OCI-LY3 (cell line): ENCODE data around the gene PHF13.
"Not testable (repeated sequence)": the region's sequence is repeated elsewhere in the genome, so short reads cannot be mapped to it uniquely, and the experiment has no call there.

ENCODE experiments used
- H2AFZ ChIP-seq: fragments of 200-600, 300-600 bp; shearing (Covaris generic); 2 replicates; pipeline ENCODE4 v1.6.0; 2014; ENCODE audit warnings: antibody characterized with exemption, low read depth, low read length
- H3K27ac ChIP-seq: fragments of 200-600, 300-600 bp; sonication (generic); 2 replicates; pipeline ENCODE4 v1.5.1; 2014; ENCODE audit warnings: mild to moderate bottlenecking, low read length, moderate library complexity, mixed read lengths
- H3K27me3 ChIP-seq: fragments of 200-600, 300-600 bp; sonication (generic); 2 replicates; pipeline ENCODE4 v1.6.1; 2014; ENCODE audit warnings: low read depth, low read length, mixed read lengths
- H3K36me3 ChIP-seq: fragments of 200-600, 300-600 bp; sonication (generic); replicated peaks from 2 replicates; pipeline ENCODE3; 2014; ENCODE audit warnings: low read depth, low read length, mixed read lengths
- H3K4me1 ChIP-seq: fragments of 300-600, 200-600 bp; sonication (generic); 2 replicates; pipeline ENCODE4 v1.6.1; 2014; ENCODE audit warnings: low read length, mixed read lengths
- H3K4me2 ChIP-seq: fragments of 200-600, 300-600 bp; sonication (generic); 2 replicates; pipeline ENCODE4 v1.6.1; 2014; ENCODE audit warnings: low read length, mixed read lengths
- H3K4me3 ChIP-seq: fragments of 300-600, 200-600 bp; sonication (generic); 2 replicates; pipeline ENCODE4 v1.5.1; 2014; ENCODE audit warnings: antibody characterized with exemption, mild to moderate bottlenecking, low read length, moderate library complexity
- H3K79me2 ChIP-seq: fragments of 300-600, 200-600 bp; shearing (Covaris generic); 2 replicates; pipeline ENCODE4 v1.6.1; 2014; ENCODE audit warnings: mild to moderate bottlenecking, low read length, mixed read lengths
- H3K9ac ChIP-seq: fragments of 300-600, 200-600 bp; shearing (Covaris generic); 2 replicates; pipeline ENCODE4 v1.6.0; 2014; ENCODE audit warnings: mild to moderate bottlenecking, low read length, moderate library complexity
- H3K9me3 ChIP-seq: fragments of 200-600, 300-600 bp; shearing (Covaris generic); 2 replicates; pipeline ENCODE4 v1.6.1; 2014; ENCODE audit warnings: low read length, mixed read lengths; ENCODE audit not compliant: insufficient read depth
- H4K20me1 ChIP-seq: fragments of 200-600, 300-600 bp; sonication (generic); 2 replicates; pipeline ENCODE4 v1.6.1; 2016; ENCODE audit warnings: low read length, mixed read lengths; ENCODE audit not compliant: insufficient read depth
- CTCF ChIP-seq: fragments of 200-600, 300-600 bp; sonication (generic); IDR thresholded peaks from 2 replicates; pipeline ENCODE4 v1.5.1; 2014; ENCODE audit warnings: antibody characterized with exemption, low read length, low read depth
- EZH2phosphoT487 ChIP-seq: fragments of 200-600 bp; shearing (Covaris generic); IDR thresholded peaks from 2 replicates; pipeline ENCODE4 v1.6.1; 2018; ENCODE audit warnings: antibody characterized with exemption, mixed run types, low read depth

PHF13 gene

GRCh38 chr1:6635910-6636760, 22.6 kb downstream of the PHF13 start:
- no peak overlapping the region for H3K27ac ChIP-seq
- H3K36me3 ChIP-seq = peaks cover 6% of the 10 kb centered on the region
- no peak overlapping the region for H3K4me3 ChIP-seq
- no peaks in the 10 kb centered on the region for H3K9me3 ChIP-seq
- no peaks in the 10 kb centered on the region for H3K79me2 ChIP-seq
- H3K27me3 ChIP-seq = no peaks in the 10 kb centered on the region
- TF ChIP-seq EZH2phosphoT487 (no peak), CTCF (no peak)
- no peaks in the 10 kb centered on the region for H3K4me1 ChIP-seq
- no peak overlapping the region for H3K4me2 ChIP-seq
- no peak overlapping the region for H3K9ac ChIP-seq
- no peaks in the 10 kb centered on the region for H4K20me1 ChIP-seq
- no peak overlapping the region for H2AFZ ChIP-seq

- not testable (repeated sequence) for H3K9ac ChIP-seq, H4K20me1 ChIP-seq, H3K27me3 ChIP-seq, H3K9me3 ChIP-seq, H3K4me1 ChIP-seq, H2AFZ ChIP-seq, H3K36me3 ChIP-seq, H3K4me3 ChIP-seq, H3K27ac ChIP-seq, H3K79me2 ChIP-seq, H3K4me2 ChIP-seq
Observed at GRCh38 chr1:6636778-6637177, 23.2 kb downstream of the PHF13 start.

- no peaks in the 10 kb centered on the region for H3K27me3 ChIP-seq
Observed at GRCh38 chr1:6637770-6638169, 24.2 kb downstream of the PHF13 start.

GRCh38 chr1:6638226-6638625, 24.7 kb downstream of the PHF13 start:
- Histone ChIP-seq H3K4me2 (no peak overlapping the region), H3K4me1 (no peaks in the 10 kb centered on the region), H3K79me2 (no peaks in the 10 kb centered on the region), H3K4me3 (no peak overlapping the region), H3K9ac (no peak overlapping the region), H3K27me3 (no peaks in the 10 kb centered on the region), H3K9me3 (no peaks in the 10 kb centered on the region), H3K36me3 (peaks cover 6% of the 10 kb centered on the region), H2AFZ (no peak overlapping the region), H4K20me1 (no peaks in the 10 kb centered on the region), H3K27ac (no peak overlapping the region)
- TF ChIP-seq CTCF (no peak), EZH2phosphoT487 (no peak)

More at GRCh38 chr1:6637770-6638169, 24.2 kb downstream of the PHF13 start:
- Histone ChIP-seq H3K79me2 (no peaks in the 10 kb centered on the region), H4K20me1 (no peaks in the 10 kb centered on the region), H3K9ac (no peak overlapping the region), H3K4me3 (no peak overlapping the region), H3K9me3 (no peaks in the 10 kb centered on the region), H3K4me2 (no peak overlapping the region), H2AFZ (no peak overlapping the region), H3K4me1 (no peaks in the 10 kb centered on the region), H3K27ac (no peak overlapping the region), H3K36me3 (peaks cover 6% of the 10 kb centered on the region)
- TF ChIP-seq EZH2phosphoT487 (no peak), CTCF (no peak)

GRCh38 chr1:6640867-6641266, 27.3 kb downstream of the PHF13 start:
- H3K27me3 ChIP-seq, H3K79me2 ChIP-seq, H3K9ac ChIP-seq, H3K36me3 ChIP-seq, H3K4me3 ChIP-seq, H3K27ac ChIP-seq, H4K20me1 ChIP-seq, H3K4me1 ChIP-seq, H2AFZ ChIP-seq, H3K4me2 ChIP-seq, H3K9me3 ChIP-seq: not testable (repeated sequence)
